NCI-H748 (cell line): ENCODE measurements around the gene MAGEA11.
"Not testable (repeated sequence)": the region's sequence is repeated elsewhere in the genome, so short reads cannot be mapped to it uniquely, and the experiment has no call there.

Source experiments
- DNase-seq: peaks from one replicate; lab custom pipeline; 2025; ENCODE audit not compliant: unreplicated experiment; lab: John Stamatoyannopoulos, UW

The MAGEA11 gene

DNA sequence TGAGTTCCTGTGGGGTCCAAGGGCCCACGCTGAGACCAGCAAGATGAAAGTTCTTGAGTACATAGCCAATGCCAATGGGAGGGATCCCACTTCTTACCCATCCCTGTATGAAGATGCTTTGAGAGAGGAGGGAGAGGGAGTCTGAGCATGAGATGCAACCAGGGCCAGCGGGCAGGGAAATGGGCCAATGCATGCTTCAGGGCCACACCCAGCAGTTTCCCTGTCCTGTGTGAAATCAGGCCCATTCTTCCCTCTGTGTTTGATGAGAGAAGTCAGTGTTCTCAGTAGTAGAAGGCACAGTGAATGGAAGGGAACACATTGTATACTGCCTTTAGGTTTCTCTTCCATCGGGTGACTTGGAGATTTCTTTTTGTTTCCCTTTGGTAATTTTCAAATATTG is 4.8 kb downstream of the MAGEA11 start:
- no peak for DNase-seq

DNA sequence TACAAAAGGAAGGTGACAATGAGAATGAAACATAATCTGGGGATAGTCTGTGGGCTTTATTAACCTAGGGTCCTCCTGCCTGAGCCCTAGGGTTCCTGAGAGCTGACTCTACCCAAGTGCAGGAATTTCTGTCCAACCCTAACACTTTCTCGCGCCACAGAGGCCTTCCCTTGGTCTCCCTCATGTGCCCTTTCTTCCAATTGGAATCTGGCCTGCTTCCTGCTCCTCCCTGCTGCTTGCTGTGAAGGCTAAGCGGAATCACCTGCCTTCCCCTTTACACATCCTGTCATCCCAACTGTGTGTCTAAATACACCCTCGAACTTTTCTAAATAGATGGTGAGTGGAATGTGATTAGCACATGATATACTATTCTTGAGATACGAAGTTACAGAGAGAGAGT is 5.9 kb downstream of the MAGEA11 start:
- DNase-seq, result no peak

DNA sequence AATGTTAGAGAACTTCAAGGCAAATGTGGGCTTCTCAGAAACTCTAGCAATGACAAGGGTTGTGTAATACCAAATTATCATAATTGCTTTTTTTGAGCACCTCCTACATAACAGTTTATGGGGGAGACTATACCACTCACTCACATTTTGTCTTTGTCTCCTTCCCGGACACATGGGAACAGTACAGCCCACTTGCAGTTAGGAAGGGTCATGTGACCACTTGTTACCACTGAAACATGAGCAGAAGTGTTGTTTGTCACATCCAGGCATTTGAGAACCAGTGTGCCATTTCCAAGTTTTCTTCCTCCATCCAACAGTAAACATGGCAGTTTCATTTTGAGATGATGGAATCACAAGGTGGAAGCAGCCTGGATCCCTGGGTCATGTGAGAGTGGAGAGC is 6.9 kb downstream of the MAGEA11 start:
- no peak for DNase-seq

DNA sequence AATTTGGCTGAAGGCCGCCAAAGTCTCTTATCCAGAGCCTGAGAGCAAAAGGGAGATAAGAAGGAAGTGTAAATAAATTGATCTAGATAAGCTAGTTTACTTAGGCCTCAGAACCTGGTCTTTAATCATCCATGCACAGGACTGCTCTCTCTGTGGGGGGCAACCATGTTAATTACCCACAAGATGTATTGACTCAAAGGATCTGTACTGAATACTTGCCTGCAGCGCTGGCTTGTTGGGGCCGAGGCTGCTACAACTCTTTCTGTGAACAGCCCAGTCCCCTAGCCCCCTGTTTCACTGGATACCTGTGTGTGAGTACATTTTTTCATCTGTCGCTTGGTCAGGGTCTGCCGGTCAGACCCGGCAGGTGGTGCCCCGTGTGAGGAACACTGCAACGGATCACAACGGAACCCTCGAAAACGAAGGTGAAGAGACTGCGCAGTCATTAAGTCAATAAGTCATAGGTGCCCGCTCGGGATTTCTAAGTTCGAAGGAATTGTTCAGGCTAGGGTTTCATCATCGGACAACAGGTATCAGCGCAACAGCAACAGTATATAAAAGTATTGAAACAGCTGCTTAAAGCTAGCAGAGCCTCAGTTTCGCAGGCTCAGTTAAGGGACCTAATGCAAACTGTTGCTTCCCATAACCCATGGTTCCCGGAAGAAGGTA is 8.3 kb downstream of the MAGEA11 start:
- no peak for DNase-seq

DNA sequence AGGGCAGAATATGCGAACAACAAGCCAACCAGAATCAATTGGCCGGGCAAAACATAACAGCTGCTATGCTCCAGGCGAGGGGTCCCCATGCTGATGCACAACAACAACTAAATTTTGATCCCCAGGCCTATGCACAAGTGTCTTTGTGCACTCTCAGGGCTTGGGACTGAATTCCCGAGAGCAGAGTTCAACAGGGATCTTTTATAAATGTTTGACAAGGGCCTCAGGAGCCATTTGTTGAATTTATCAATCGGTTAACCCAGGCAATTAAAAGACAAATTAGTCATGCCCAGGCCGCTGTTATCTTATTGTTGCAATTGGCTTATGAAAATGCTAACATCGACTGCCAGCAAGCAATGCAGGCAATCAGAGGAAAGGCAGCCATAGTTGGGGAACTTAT is 9.4 kb downstream of the MAGEA11 start:
- not testable (repeated sequence) for DNase-seq

DNA sequence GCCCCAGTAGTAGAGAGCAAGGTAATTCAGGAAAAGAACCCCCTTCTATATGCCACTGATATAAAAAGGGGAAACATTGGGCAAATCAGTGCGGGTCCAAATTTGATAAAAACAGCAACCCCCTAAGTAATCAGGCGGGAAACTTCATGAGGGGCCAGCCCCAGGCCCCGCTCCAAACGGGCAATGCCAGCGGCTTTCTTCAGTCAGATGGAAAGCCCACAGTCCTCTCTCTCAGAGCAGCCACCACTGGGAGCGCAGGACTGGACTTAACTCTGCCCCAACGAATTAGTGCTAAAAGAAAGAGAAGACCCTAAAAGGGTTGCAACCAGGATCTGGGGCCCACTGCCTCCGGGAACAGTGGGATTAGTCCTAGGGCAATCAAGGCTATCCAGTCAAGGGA is 9.9 kb downstream of the MAGEA11 start:
- DNase-seq, result no peak

DNA sequence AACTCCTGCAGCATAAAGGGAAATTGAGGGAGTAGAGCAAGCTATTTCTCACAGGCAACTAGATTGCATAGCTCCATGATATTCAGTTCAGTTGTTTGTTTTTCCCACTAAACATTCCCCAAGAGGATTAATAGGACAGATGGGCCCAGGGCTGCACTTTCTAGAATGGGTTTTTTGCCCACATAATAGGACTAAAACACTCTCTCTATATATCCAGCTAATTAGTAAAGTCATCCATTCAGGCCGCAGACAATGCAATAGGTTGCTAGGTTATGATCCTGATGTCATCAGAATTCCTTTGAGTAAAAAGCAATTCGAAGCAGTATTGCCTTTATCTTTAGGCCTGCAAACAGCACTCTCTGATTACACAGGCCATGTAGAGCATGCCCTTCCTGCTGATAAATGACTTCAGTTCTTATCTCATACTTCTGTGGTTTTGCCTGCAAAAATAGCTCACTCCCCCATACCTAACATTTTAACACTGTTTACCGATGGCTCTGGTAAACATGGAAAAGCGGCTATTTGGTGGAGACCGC is 11.8 kb downstream of the MAGEA11 start:
- DNase-seq, result not testable (repeated sequence)

DNA sequence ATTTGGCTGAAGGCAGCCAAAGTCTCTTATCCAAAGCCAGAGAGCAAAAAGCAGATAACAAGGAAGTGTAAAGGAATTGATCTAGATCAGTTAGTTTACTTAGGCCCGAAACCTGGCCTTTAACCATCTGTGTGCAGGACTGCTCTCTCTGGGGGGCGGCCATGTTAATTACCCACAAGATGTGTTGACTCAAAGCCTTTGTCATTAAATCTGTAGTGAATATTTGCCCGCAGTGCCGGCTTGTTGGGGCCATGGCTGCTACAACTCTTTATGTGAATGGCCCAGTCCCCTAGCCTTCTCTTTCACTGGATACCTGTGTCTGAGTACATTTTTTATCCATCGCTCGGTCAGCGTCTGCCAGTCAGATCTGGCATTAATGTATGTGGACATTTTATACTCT is 15.4 kb downstream of the MAGEA11 start:
- not testable (repeated sequence) for DNase-seq

DNA sequence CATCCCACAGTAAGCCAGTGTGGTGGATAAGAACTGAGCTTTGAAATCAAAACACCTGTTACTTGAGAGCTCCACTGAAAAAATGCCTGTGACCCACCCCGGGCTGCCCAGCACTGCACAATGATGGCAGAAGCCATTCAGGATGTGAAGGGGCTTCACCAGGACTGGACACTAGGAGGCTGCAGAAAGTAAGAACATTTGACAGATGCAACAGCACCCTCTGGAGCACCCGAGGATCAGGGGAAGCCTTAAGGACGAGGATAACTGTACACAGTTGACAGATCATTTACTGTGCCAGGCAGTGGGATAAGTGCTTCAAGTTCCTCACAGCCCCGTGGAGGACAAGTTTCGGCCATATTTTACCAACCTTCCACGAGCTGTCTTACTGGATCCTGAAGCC is 30.4 kb downstream of the MAGEA11 start:
- DNase-seq, result not testable (repeated sequence)

DNA sequence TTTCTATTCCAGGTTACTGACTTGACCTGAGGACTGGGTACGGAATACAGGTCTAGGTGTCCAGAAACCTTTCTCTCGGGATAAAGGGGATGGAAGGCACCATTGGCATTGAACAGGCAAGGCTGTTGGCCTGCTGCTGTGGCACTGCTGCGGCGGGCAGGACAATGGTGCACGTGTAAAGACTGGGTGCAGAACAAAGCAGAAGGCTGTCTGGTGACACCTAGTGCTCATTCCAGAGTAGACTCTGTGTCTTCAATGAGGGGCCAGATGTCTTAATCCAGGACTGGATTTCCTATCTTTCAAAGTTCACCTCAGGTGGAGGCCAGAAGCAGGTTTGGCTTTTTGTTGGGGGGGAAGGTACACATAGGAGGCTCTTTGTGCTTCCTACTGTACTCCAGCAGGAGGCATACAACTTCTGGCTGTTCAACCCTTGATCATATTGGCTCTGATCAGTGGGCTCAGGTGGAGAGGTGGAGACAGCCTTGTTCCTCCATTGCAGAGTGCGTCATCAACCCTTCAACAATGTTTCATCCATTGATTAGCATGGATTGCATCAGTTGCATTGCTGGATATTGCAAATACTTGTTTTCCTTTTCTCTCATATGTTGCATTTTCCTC is 34.6 kb downstream of the MAGEA11 start:
- not testable (repeated sequence) for DNase-seq

DNA sequence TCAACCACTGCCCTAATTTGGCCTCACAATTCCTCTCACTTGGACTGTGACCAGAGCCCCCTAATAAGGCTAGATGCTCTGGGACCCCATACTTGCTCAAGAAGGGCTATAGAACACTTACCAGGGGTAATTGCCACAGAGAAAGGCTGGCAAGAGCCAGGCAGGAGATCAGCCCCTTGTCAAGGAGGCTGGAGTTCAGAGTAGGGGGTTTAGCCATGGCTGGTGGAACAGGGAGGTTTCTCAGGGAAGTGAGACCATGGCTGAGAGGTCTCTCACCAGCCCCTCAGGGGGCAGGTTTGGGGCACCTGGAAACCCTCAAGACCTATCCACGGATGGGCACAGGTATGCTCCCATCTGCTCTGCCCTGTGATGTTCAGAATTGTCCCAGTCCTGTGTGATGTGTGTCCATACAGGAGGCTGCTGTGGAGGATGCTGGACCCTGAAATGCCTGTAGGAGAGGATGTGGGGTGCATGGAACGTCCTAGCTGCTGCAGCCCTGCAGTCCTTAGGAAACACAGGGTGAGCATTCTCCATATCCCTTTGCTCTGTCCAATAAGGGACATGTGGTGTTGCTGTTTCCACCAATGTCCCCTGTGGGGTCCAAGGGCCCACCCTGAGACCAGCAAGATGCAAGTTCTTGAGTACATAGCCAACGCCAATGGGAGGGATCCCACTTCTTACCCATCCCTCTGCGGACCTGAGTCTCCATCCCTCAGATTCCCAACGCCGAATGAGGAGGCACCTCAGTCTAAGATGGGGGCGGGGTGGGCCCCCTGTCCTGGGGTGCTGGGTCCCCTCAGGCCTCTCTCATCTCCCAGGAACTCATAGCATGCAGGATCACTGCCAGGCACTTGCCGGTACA is 45.6 kb downstream of the MAGEA11 start:
- DNase-seq, result no peak

DNA sequence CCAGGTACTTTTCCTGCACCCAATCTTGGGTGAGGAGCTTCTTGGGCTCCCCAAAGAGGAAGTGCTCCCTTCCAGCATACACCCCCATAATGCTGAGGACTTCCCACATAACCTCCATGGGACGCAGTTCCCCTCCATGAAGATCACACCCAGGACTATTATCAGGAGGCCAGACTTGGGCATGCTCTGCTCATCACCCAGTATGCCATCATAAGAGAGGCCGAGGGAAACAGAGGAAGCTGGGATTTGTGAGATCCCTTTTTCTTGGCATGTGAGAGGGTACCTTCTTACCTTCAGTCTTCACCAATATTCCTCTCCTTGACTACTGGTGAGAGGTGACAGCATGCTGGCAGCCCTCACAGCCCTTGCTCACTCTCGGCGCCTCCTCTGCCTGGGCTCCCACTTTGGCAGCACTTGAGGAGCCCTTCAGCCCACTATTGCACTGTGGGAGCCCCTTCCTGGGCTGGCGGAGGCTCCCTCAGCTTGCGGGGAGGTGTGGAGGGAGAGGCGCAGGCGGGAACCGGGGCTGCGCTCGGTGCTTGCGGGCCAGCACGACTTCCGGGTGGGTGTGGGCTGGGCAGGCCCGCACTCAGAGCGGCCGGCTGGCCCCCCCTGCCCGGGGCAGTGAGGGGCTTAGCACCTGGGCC is 46.3 kb downstream of the MAGEA11 start:
- no peak for DNase-seq

DNA sequence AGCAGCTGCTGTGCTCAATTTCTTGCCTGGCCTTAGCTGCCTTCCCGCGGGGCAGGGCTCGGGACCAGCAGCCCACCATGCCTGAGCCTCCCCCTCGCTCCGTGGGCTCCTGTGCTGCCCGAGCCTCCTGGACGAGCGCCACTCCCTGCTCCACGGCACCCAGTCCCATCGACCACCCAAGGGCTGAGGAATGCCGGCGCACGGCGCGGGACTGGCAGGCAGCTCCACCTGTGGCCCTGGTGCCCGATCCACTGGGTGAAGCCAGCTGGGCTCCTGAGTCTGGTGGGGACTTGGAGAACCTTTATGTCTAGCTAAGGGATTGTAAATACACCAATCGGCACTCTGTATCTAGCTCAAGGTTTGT is 46.8 kb downstream of the MAGEA11 start:
- not testable (repeated sequence) for DNase-seq

DNA sequence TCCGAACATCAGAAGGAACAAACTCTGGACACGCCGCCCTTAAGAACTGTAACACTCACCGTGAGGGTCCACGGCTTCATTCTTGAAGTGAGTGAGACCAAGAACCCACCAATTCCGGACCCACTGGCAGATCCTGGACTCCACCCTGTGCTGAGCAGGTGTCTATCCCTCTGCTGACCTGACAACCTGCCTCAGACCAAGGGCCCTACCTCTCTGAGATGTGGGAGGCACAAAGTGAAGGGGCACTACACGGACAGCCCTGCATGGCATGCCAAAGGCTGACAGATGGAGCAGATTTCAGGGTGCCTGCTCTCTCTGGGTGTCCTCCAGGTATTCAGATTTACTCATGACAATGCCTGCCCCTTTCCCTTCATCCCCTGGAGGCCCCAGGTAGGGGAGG is 48.0 kb downstream of the MAGEA11 start:
- no peak for DNase-seq

DNA sequence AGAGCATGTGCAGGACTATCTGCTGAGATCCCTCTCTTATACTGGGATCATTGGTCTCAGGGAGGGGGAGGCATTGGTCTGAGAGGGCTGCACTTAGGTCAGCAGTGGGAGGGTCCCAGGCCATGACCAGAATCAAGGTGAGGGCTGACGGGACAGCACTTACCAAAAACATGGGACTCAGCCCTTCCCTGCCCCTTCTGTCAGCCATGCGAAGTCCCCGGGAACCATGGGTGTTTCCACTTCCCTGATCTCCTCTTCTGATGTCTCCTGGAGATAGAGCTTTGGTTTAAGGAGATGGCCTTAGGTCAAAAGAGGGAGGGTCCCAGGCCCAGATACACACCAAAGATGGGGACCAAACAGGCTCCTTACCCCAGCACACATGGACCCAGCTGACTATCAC is 49.1 kb downstream of the MAGEA11 start:
- DNase-seq, result no peak

DNA sequence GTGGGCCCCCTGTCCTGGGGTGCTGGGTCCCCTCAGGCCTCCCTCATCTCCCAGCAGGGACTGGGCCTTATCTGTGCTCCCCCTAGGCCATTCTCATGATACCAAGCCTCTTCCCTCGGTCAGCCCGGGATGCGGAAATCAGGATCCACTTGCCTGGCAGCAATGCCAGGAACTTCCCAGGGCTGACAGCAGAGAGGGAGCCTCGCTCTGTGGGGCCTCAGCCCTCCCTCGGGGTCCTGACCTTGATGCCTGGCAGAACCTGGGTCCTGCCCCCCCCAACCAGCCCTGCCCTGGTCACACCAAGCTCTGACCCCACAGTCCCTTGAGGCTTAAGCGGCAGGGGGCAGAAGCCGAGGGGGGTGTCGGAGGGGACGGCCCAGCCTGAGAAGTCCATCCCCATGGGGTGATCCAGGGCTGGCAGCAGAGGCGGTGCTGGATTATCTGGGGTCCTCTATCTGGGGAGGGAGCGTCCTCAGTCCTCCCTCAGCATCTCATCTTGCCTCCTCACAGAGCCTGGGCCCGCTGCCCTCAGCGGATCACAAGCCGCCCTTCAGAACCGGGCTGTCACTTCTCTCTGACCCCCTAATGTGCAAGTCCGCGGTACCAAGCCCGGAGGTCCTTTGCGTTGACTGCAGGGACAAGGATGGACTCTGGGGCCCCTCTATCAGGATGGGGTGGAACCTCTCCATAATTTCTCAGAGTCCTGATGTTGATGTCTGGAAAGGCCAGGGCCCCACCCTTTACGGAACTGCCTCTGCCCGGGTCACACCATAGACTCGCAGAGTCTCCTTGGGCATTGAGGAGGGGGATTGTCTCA is 50.2 kb downstream of the MAGEA11 start:
- not testable (repeated sequence) for DNase-seq

DNA sequence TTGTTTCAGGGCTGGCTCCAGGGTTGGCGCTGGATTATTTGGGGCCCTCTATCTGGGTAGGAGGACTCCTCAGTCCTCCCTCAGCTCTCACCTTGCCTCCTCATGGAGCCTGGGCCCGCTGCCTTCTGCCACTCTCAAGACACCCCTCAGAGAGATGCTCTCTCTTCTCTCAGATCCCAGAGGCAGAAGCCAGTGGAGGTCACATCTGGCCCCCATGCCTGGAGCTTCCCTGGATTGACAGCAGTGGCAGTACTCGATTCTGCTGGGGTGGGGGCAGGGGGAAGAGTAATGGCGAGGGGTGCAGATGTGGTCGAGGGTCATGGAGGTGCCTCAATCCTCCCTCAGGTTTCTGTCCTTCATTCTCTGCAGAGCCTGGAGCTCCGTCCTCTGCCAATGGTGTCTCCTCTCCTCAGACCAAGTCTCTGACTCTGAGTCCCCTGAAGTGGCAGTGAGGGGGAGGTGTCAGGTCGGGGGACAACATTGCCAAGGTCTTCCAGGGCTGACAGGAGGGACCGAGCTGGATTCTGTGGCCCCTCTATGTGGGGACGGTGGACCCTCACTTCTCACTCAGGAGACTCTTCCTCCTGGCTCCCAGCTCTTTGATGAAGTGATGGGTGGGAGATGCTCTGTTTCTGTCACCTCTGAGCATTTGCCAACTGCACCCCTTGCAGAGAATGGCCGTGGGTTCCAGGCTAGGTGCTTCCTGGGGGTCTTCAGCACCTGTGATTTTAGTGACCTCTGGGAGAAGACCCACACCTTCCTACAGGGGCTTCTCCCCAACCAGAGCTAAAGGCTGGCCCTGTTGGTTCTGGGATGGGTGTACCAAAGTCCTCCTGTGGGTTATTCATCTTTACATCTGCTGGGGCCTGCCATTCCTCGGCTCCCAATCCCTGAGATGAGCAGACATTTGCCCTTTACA is 51.1 kb downstream of the MAGEA11 start:
- DNase-seq, result no peak
